Pancreas (tissue), 10 donors: ENCODE results near the gene SUPT4H1. TPM values are rescaled to one million over a fixed set of nuclear protein-coding genes. Genes with fewer than 3 reads are reported as not detected.
A peak's percentile ranks its signal among the peaks of the same experiment; 100 is the strongest.

Experiments used
- ATAC-seq, 4 donors: fragments of 200-7000 bp; cut with Tn5 transposase; one replicate each; pipeline versions ENCODE4 v1.8.0 to v1.9.1; 2020; ENCODE audit warnings: mild to moderate bottlenecking in 4 of 4, moderate library complexity in 4 of 4
- DNase-seq, 6 donors: peaks; one replicate each; pipeline ENCODE4 v3.0.0-alpha.2; 2020
- FAIRE-seq: peaks from 2 replicates; lab custom pipeline; 2012; peaks lifted over from hg19 to GRCh38; lab: Jason Lieb, UNC
- H3K27ac ChIP-seq, 4 donors: fragments of 200-600 bp; sonication (generic); 1 replicate in 3 of 4; 2 replicates in 1 of 4; pipeline versions ENCODE4 v1.5.0 to v1.8.0; 2020
- H3K27me3 ChIP-seq, 4 donors: fragments of 200-600 bp; one replicate each; pipeline ENCODE4 v1.8.0; 2021
- H3K36me3 ChIP-seq, 3 donors: fragments of 200-600 bp; sonication (generic) in 1 of 3; one replicate each; pipeline versions ENCODE4 v1.5.0 to v1.8.0; 2020 to 2021
- H3K4me1 ChIP-seq, 3 donors: fragments of 200-600 bp; one replicate each; pipeline ENCODE4 v1.8.0; 2021
- H3K4me3 ChIP-seq, 4 donors: fragments of 200-600 bp; sonication (generic) in 2 of 4; one replicate each; pipeline versions ENCODE4 v1.5.0 to v1.8.0; 2020 to 2021
- H3K9me3 ChIP-seq, 4 donors: fragments of 200-600 bp; one replicate each; pipeline ENCODE4 v1.8.0; 2021
- WGBS, 2 donors: extraction: QIAGEN DNeasy Blood & Tissue Kit; methylation state at CpG; one replicate each; pipeline ENCODE4 v1.1.7; 2013; 5-methylcytosine and 5-hydroxymethylcytosine counted together
- intact Hi-C, 3 donors: fragments of 100-400 bp; cut with DNase I; formaldehyde crosslinking; loops; one replicate each; pipeline versions ENCODE4 v1.11.1 to v1.14.2; 2022
- polyA plus RNA-seq, 2 donors: library from polyadenylated mRNA; stranded (reverse); fragments of 200-250 nt; gene quantifications; one replicate each; pipeline ENCODE4 v1.2.3, GENCODE V29; 2013
- total RNA-seq, 6 donors: library from RNA; stranded (reverse); fragmentation: NEBNext Ultra II Directional in 4 of 6; extraction: Animal tissue kit (Norgen Biotek cat#: 25700) in 4 of 6; gene quantifications; one replicate each; pipeline versions ENCODE4 v1.2.1 to v1.2.4, GENCODE V29; 2021 to 2023
- TF ChIP-seq, protein P1 (sequence below), 4 donors: fragments of 200-600 bp; sonication (generic) in 3 of 4; IDR thresholded peaks; one replicate each; pipeline versions ENCODE4 v1.5.0 to v1.8.0; 2021; ENCODE audit warnings: antibody characterized with exemption in 4 of 4
- donor health status: healthy with polysubstance abuse.
- donor health status: DM: no; HTN: no; CAD: no; lungs with moderate emphysema.
- donor health status: DM: no; HTN: no; CAD: no.
- donor health status: control.
- donor health status: control.
- donor health status: Bipolar disorder and iron deficiency.
- donor health status: DM: yes; HTN: yes; CAD: no.
- donor health status: DM: no; HTN: no; CAD: no.
- donor health status: DM: no; HTN: no; CAD: no.
- donor health status: DM: yes; HTN: yes; CAD: no.

The SUPT4H1 gene
- total and polyA plus RNA-seq, 8 donors: 14.1 to 43.7 (median 27.1) TPM

DNA sequence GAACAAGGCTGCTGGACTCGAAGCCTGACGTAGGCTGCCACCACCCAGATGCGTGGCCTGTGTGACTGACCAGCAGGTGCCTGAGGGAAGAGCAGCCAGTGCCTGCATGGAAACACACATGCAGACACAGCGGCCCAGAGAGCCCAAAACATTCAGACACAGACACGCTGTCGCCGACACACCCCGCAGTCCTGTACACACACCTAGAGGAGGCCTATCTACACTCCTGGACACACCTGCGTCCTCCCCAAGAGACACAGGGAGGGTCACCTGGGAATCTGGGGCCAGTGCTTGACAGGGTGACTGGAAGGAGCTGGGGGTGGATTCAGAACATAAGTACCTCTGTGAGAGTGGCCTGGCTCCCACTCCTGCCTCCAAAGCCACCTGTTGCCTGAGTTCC lies 17.3 kb downstream of the SUPT4H1 start:
- H3K27ac ChIP-seq: no peak overlapping the region
- no peaks in the 10 kb centered on the region for H3K4me1 ChIP-seq
- FAIRE-seq: no peak
- no peaks in the 10 kb centered on the region for H3K9me3 ChIP-seq
- H3K36me3 ChIP-seq: no peaks in the 10 kb centered on the region
- ATAC-seq: no peak
- intact Hi-C loops: no loop called here
- DNase-seq: no peak
- H3K4me3 ChIP-seq: no peak overlapping the region
- TF ChIP-seq, protein P1, sequence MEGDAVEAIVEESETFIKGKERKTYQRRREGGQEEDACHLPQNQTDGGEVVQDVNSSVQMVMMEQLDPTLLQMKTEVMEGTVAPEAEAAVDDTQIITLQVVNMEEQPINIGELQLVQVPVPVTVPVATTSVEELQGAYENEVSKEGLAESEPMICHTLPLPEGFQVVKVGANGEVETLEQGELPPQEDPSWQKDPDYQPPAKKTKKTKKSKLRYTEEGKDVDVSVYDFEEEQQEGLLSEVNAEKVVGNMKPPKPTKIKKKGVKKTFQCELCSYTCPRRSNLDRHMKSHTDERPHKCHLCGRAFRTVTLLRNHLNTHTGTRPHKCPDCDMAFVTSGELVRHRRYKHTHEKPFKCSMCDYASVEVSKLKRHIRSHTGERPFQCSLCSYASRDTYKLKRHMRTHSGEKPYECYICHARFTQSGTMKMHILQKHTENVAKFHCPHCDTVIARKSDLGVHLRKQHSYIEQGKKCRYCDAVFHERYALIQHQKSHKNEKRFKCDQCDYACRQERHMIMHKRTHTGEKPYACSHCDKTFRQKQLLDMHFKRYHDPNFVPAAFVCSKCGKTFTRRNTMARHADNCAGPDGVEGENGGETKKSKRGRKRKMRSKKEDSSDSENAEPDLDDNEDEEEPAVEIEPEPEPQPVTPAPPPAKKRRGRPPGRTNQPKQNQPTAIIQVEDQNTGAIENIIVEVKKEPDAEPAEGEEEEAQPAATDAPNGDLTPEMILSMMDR (IDR thresholded peaks at IDR 0.05): no peak
- no peaks in the 10 kb centered on the region for H3K27me3 ChIP-seq
- 73 to 84% methylated on average over 9 of the region's 9 CpGs for WGBS, 2 donors

DNA sequence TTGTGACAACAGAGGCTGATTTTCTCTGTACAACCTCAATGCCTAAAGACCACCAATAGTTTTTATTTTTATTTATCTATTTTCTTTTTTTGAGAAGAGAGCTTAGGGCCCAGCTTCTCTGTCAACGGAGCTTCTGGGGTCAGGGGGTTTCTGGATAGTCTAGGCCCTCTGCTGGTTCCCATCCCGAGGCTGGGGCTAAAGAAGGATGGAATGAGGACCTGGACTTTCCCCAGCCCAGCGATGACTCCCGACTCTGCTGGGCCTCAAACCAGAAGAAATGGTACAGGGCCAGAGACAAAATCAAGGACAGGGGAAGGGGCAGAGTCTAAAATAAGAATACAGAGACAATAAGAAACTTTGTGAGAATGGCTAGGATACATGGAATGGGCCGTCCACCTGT lies 17.7 kb downstream of the SUPT4H1 start:
- TF ChIP-seq, protein P1 (IDR thresholded peaks at IDR 0.05): no peak
- ATAC-seq (no peak), DNase-seq (no peak), FAIRE-seq (no peak)
- no peaks in the 10 kb centered on the region for H3K36me3 ChIP-seq
- 51 to 63% methylated on average over 5 of the region's 5 CpGs for WGBS, 2 donors
- no peaks in the 10 kb centered on the region for H3K27me3 ChIP-seq
- H3K9me3 ChIP-seq: no peaks in the 10 kb centered on the region
- no peak overlapping the region for H3K27ac ChIP-seq
- no peaks in the 10 kb centered on the region for H3K4me1 ChIP-seq
- H3K4me3 ChIP-seq: no peak overlapping the region
- intact Hi-C loops: no loop called here

DNA sequence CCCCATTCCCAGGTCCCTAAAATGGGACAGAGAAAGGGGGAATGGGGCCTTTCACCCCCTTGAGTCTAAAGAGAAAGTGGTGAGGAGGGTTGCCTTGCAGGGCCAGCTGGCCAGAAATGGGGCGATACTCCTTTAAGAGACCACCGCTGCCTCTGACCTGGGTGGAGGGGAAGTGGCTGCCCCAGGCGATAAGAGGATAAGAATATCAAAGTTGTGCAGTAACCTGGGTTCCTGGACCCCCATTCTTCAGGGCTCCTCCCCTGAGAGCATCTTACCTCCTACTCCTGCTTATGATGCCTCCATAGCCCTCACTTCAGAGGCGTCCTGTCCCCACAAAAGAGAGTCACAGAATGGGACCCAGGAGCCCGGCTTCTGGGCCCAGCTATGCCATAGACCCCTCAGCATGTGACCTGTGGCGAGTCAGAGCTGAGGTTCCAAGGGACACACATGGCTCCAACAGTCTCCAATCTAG lies 18.2 kb downstream of the SUPT4H1 start:
- no peaks in the 10 kb centered on the region for H3K9me3 ChIP-seq
- H3K27me3 ChIP-seq: no peaks in the 10 kb centered on the region
- FAIRE-seq (no peak), DNase-seq (no peak), ATAC-seq (no peak)
- no peaks in the 10 kb centered on the region for H3K4me1 ChIP-seq
- intact Hi-C loops: no loop called here
- H3K36me3 ChIP-seq: no peaks in the 10 kb centered on the region
- TF ChIP-seq, protein P1 (IDR thresholded peaks at IDR 0.05): no peak
- no peak overlapping the region for H3K4me3 ChIP-seq
- no peak overlapping the region for H3K27ac ChIP-seq
- WGBS, 2 donors: 51 to 62% methylated on average over 6 of the region's 6 CpGs

DNA sequence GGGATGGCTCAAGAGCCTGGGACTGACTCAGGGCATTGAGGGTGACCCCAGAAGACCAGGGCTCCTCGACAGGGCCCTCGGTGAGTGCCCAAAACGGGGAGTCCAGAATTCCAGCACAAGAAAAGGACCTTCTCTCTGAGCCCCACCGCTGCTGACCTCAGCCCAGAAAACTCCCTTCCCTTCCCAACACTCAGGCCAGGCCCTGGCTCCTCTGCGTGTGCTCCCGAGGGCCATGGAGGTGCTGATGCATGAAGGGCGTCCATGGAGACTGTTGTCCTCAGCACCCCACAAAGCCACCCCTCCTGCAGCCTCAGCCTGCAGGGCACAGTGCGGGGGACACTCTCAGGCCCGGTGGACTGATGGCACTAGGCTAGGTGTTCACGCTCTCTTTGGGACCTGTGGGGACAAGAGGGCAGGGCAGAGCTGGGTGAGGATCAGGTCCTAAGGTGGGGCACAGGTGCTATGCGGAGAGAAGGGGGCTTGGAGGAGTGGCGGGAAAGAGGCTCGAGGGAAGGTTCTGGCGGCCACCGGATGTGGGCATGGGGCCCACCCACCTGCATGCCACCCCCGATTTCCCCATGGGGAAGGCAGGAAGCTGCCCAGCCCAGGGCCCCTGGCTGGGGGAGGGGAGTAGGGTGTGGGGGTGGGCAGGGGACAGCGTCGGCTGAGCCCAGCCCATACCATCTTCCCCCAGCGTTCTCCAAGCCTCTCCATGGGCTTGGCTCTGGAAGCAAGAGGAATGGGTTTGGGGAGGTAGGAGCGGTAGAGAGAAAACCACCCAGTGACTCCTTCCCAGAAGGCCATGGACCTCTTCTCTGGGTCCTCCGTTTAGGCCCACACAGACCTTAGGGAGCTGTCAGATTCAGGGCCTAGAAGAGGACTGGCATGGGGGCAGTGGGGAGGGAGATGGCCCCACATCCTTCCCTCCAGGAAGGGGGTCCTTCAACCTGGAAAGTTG lies 18.9 kb downstream of the SUPT4H1 start:
- intact Hi-C loops: no loop called here

More for the DNA sequence above, 18.9 kb downstream of the SUPT4H1 start:
- Histone ChIP-seq H3K4me1 (no peaks in the 10 kb centered on the region), H3K9me3 (no peaks in the 10 kb centered on the region), H3K27ac (no peak overlapping the region), H3K27me3 (no peaks in the 10 kb centered on the region), H3K36me3 (no peaks in the 10 kb centered on the region), H3K4me3 (peak overlapping the region in 1 of 4 donors; percentile 33)
- TF ChIP-seq, protein P1 (IDR thresholded peaks at IDR 0.05): no peak
- DNase-seq (peak in 1 of 6 donors; percentile 11), FAIRE-seq (no peak), ATAC-seq (no peak)
- WGBS, 2 donors: 61 to 67% methylated on average over 21 of the region's 21 CpGs
